ENCODE measurements around the gene OOSP3. TPM values are rescaled to one million over a fixed set of nuclear protein-coding genes. Genes with fewer than 3 reads are reported as not detected.

OOSP3 gene
- total RNA-seq = not detected in 3 replicates
- long read RNA-seq = 0 reads

DNA sequence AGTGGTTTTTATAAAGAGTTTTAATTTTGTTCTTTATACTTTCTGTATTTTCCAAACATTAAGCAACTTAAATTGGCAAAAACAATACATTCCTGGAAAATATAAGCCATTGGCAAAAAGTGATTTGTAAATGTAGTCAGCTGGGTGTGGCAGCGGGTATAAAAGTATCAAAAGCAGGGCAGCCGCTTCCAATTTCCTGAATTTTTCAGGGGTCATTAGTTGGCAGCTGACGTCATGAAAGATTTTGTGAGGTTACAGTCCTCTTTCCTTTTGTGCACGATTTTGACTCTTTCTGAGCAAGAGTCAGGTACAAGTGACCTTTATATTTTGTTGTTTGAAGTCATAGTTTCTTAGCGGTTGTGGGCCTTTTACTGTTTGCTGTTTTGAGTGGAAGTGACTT lies at the start of gene OOSP3:
TSS of gene OOSP3 (plus strand) at position 208 of the 400 bp plus-strand sequence. CDS start at position 235, 27 bp downstream.
- H3K4me1 Mint-ChIP-seq (ENCODE audit: low read depth) = peaks cover 5% of the 10 kb centered on the region
- H3K27ac Mint-ChIP-seq (ENCODE audit: unreplicated experiment) = no peak within 1 kb of the TSS
- H3K36me3 Mint-ChIP-seq (ENCODE audit: low read depth) = no peaks in the 10 kb centered on the region
- H3K4me3 Mint-ChIP-seq (ENCODE audit: unreplicated experiment) = no peak within 1 kb of the TSS
- DNase-seq (ENCODE audit: low spot score) = no peak
- no peak for TF ChIP-seq CTCF (IDR thresholded peaks at IDR 0.05)
- H3K27me3 Mint-ChIP-seq (ENCODE audit: low read depth) = peaks cover 3% of the 10 kb centered on the region
- H3K9me3 Mint-ChIP-seq (ENCODE audit: low read depth) = no peaks in the 10 kb centered on the region

- H3K27me3 Mint-ChIP-seq (ENCODE audit: low read depth) = peaks cover 12% of the 10 kb centered on the region
- no peaks in the 10 kb centered on the region for H3K9me3 Mint-ChIP-seq (ENCODE audit: low read depth)
- no peaks in the 10 kb centered on the region for H3K4me1 Mint-ChIP-seq (ENCODE audit: low read depth)
- no peak overlapping the region for H3K27ac Mint-ChIP-seq (ENCODE audit: unreplicated experiment)
- DNase-seq (ENCODE audit: low spot score) = no peak
- H3K4me3 Mint-ChIP-seq (ENCODE audit: unreplicated experiment) = no peak overlapping the region
- no peak for TF ChIP-seq CTCF (IDR thresholded peaks at IDR 0.05)
- H3K36me3 Mint-ChIP-seq (ENCODE audit: low read depth) = no peaks in the 10 kb centered on the region
These were observed 49.2 kb upstream of the OOSP3 start for GRCh38 chr11:59829358-59829757.

- TF ChIP-seq CTCF (IDR thresholded peaks at IDR 0.05) = no peak
- no peaks in the 10 kb centered on the region for H3K36me3 Mint-ChIP-seq (ENCODE audit: low read depth)
- H3K27me3 Mint-ChIP-seq (ENCODE audit: low read depth) = peaks cover 10% of the 10 kb centered on the region
- H3K4me1 Mint-ChIP-seq (ENCODE audit: low read depth) = no peaks in the 10 kb centered on the region
- no peak for DNase-seq (ENCODE audit: low spot score)
- H3K4me3 Mint-ChIP-seq (ENCODE audit: unreplicated experiment) = no peak overlapping the region
- H3K27ac Mint-ChIP-seq (ENCODE audit: unreplicated experiment) = no peak overlapping the region
- H3K9me3 Mint-ChIP-seq (ENCODE audit: low read depth) = no peaks in the 10 kb centered on the region
These were observed 45.0 kb upstream of the OOSP3 start for GRCh38 chr11:59833602-59834001.

DNA sequence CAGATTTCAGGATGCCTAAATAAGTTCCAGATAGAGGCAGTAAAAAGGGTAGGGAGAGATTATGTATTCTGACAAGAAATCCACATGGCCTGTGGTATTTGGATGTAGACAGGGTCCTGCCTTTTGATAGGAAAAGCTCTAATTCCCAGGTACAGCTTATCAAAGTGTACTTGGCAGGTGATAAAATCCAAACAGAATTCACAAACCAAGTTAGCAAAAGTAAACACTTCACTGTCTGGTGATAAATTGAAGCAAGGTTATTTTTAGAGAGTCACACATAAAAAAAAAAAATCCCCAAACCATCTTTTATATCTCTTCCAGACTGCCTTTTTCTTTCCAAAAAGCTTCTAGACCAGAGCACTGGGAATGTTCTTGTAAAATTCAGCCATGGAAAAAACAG lies 39.0 kb upstream of the OOSP3 start:
- H3K27me3 Mint-ChIP-seq (ENCODE audit: low read depth) = peaks cover 15% of the 10 kb centered on the region
- no peaks in the 10 kb centered on the region for H3K36me3 Mint-ChIP-seq (ENCODE audit: low read depth)
- H3K4me3 Mint-ChIP-seq (ENCODE audit: unreplicated experiment) = no peak overlapping the region
- TF ChIP-seq CTCF (IDR thresholded peaks at IDR 0.05) = no peak
- DNase-seq (ENCODE audit: low spot score) = no peak
- H3K9me3 Mint-ChIP-seq (ENCODE audit: low read depth) = no peaks in the 10 kb centered on the region
- no peak overlapping the region for H3K27ac Mint-ChIP-seq (ENCODE audit: unreplicated experiment)
- no peaks in the 10 kb centered on the region for H3K4me1 Mint-ChIP-seq (ENCODE audit: low read depth)

- Mint-ChIP-seq H3K9me3 (ENCODE audit: low read depth) (no peaks in the 10 kb centered on the region), H3K27me3 (ENCODE audit: low read depth) (peaks cover 15% of the 10 kb centered on the region), H3K27ac (ENCODE audit: unreplicated experiment) (no peak overlapping the region), H3K36me3 (ENCODE audit: low read depth) (no peaks in the 10 kb centered on the region), H3K4me3 (ENCODE audit: unreplicated experiment) (no peak overlapping the region), H3K4me1 (ENCODE audit: low read depth) (no peaks in the 10 kb centered on the region)
- no peak for TF ChIP-seq CTCF (IDR thresholded peaks at IDR 0.05)
- DNase-seq (ENCODE audit: low spot score) = no peak
These were observed 37.1 kb upstream of the OOSP3 start for GRCh38 chr11:59841514-59841913.
